Common myeloid progenitor, CD34-positive (primary cell): ENCODE data around the gene C20orf141.
A peak's percentile ranks its signal among the peaks of the same experiment; 100 is the strongest.

Experiments
- CTCF ChIA-PET: fragments of 350-600 bp; sonication (Branson Sonifier 250); formaldehyde crosslinking; loops from one replicate; lab custom pipeline; 2021; ENCODE audit warnings: antibody characterized with exemption; lab: Charles Lee
- POLR2A ChIA-PET: fragments of 350-600 bp; sonication (Branson Sonifier 250); formaldehyde crosslinking; loops from one replicate; lab custom pipeline; 2021; ENCODE audit warnings: antibody characterized with exemption; lab: Charles Lee
- DNase-seq, 3 donors: peaks; one replicate each; pipeline versions ENCODE4 v3.0.0 to v3.0.0-alpha.2; 2013
- H3K27ac ChIP-seq, 2 experiments: 1 replicate in 1 of 2; 2 replicates in 1 of 2; pipeline ENCODE4 v1.7.0; 2013; ENCODE audit warnings: inconsistent platforms in 2 of 2, low read length in 2 of 2, mild to moderate bottlenecking in 2 of 2, low read depth in 1 of 2, moderate library complexity in 1 of 2; ENCODE audit not compliant: severe bottlenecking in 2 of 2, insufficient read depth in 1 of 2, poor library complexity in 1 of 2
- H3K27me3 ChIP-seq, 5 experiments: replicated peaks in 2 of 5; 1 replicate in 3 of 5; 2 replicates in 2 of 5; pipeline versions ENCODE4 v1.6.1 to v1.7.0; 2013; ENCODE audit warnings: low read length in 4 of 5, mild to moderate bottlenecking in 2 of 5, moderate library complexity in 2 of 5, inconsistent platforms in 1 of 5; ENCODE audit not compliant: insufficient read depth in 5 of 5, control insufficient read depth in 4 of 5
- H3K36me3 ChIP-seq, 4 experiments: 1 replicate in 2 of 4; 2 replicates in 2 of 4; pipeline versions ENCODE4 v1.6.1 to v1.7.0; 2013; ENCODE audit warnings: low read length in 3 of 4, control low read depth in 1 of 4, mild to moderate bottlenecking in 1 of 4; ENCODE audit not compliant: control insufficient read depth in 4 of 4, insufficient read depth in 4 of 4
- H3K4me1 ChIP-seq, 4 experiments: 1 replicate in 3 of 4; 2 replicates in 1 of 4; pipeline versions ENCODE4 v1.6.1 to v1.7.1; 2013; ENCODE audit warnings: low read length in 3 of 4, mild to moderate bottlenecking in 3 of 4, control low read depth in 1 of 4, inconsistent platforms in 1 of 4, moderate library complexity in 1 of 4; ENCODE audit not compliant: control insufficient read depth in 4 of 4, insufficient read depth in 4 of 4; ENCODE audit errors: control extremely low read depth in 1 of 4
- H3K4me3 ChIP-seq, 7 experiments: 1 replicate in 4 of 7; 2 replicates in 3 of 7; pipeline versions ENCODE4 v1.5.1 to v1.7.0; 2013; ENCODE audit warnings: mild to moderate bottlenecking in 7 of 7, low read length in 6 of 7, moderate library complexity in 6 of 7, inconsistent platforms in 2 of 7, low read depth in 2 of 7, control low read depth in 1 of 7; ENCODE audit not compliant: insufficient read depth in 4 of 7, control insufficient read depth in 1 of 7; ENCODE audit errors: extremely low read depth in 1 of 7
- H3K9me3 ChIP-seq, 5 experiments: 1 replicate in 4 of 5; 2 replicates in 1 of 5; pipeline versions ENCODE4 v1.6.1 to v1.7.1; 2013; ENCODE audit warnings: low read length in 4 of 5, mild to moderate bottlenecking in 2 of 5, inconsistent platforms in 1 of 5, low read depth in 1 of 5, moderate library complexity in 1 of 5; ENCODE audit not compliant: control insufficient read depth in 4 of 5, insufficient read depth in 2 of 5; ENCODE audit errors: control extremely low read depth in 1 of 5
- WGBS: methylation state at CpG from one replicate; pipeline ENCODE4 v1.1.5; 2013; ENCODE audit not compliant: insufficient coverage; 5-methylcytosine and 5-hydroxymethylcytosine counted together

Gene C20orf141

DNA sequence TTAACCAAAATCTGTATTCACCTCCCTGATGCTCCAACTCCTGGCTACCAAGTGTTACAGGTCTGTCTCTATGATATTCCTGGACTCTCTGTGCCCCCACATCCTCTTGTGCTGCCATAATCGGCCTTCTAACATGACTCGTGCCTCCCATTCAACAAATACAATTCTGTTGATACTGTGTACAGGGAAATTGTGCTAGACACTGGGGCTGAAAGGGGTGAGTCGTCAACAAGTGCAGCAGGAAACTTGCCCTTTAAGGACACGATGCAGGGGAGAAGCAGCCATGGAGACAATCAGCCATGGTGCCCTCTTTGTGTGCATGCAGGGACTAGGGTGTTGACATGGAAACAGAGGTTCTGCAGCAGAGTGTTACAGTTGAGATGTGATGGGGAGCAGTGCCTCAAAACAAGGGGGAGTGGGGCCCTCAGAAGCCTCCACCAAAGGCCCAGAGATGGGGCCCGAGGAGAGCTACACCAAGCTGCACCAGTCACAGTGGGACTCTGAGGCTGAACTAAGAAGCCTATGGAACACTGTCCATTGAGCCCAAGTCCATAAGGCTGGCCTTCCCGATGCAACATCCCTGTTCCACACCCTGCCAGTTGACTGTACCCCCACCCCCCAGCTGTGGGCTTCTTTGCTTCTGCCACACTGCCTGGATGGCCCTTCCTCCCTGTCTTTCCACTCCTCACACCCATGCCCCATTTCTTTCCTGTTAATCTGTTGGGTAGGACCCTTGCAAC lies 22.6 kb downstream of the C20orf141 start:
- Histone ChIP-seq H3K36me3 (peaks cover 2 to 31% (median 19%) of the 10 kb centered on the region in 4 experiments), H3K27me3 (no peaks in the 10 kb centered on the region), H3K27ac (no peak overlapping the region), H3K4me3 (no peak overlapping the region), H3K4me1 (peaks cover 3 to 20% (median 13%) of the 10 kb centered on the region in 4 experiments), H3K9me3 (no peaks in the 10 kb centered on the region)
- 96% methylated on average over 4 of the region's 6 CpGs for WGBS
- no peak for DNase-seq
- CTCF ChIA-PET, result no interaction called here
- POLR2A ChIA-PET, result no interaction called here

DNA sequence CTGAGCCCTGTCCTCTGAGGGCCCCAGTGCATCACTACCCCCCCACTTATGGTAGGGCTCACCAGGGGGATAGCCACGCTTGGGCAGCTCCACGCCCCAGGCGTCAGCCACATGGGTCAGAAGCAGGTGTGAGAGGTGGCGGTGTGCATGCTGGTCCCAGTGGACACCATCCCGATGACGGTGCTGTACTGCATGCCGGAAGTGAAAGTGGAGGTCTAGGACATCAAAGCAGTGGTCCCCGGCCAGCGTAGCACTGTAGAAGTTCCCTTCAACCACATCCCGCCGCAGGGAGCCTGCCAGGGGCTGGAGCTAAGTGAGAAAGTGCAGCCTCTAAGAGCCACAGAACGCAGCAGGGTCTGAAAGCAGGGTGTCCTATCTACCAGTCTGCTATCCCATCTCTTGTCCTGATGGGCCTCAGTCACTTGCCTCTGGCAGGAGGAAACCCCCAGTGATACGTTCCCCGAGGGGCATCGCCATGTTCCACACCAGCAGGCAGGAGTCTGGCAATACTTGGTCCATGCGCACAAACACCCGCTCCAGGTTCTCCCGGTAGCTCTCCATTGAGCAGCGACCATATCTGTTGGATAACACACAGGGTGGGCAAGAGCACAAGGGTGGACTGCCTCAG lies 23.5 kb downstream of the C20orf141 start:
- ChIA-PET CTCF (interaction anchor here (1.2 to 1.4 kb wide), 2 partner anchors 13 to 125 kb away, joined by 3 read pairs; no protein-coding TSS in a partner anchor), POLR2A (no interaction called here)
- no peak overlapping the region for H3K27ac ChIP-seq
- 98% methylated on average over 19 of the region's 19 CpGs for WGBS
- H3K4me3 ChIP-seq, result no peak overlapping the region
- peaks cover 2 to 31% (median 19%) of the 10 kb centered on the region in 4 experiments for H3K36me3 ChIP-seq
- H3K4me1 ChIP-seq, result peaks cover 3 to 20% (median 13%) of the 10 kb centered on the region in 4 experiments
- H3K27me3 ChIP-seq, result no peaks in the 10 kb centered on the region
- DNase-seq, result no peak
- H3K9me3 ChIP-seq, result no peaks in the 10 kb centered on the region

DNA sequence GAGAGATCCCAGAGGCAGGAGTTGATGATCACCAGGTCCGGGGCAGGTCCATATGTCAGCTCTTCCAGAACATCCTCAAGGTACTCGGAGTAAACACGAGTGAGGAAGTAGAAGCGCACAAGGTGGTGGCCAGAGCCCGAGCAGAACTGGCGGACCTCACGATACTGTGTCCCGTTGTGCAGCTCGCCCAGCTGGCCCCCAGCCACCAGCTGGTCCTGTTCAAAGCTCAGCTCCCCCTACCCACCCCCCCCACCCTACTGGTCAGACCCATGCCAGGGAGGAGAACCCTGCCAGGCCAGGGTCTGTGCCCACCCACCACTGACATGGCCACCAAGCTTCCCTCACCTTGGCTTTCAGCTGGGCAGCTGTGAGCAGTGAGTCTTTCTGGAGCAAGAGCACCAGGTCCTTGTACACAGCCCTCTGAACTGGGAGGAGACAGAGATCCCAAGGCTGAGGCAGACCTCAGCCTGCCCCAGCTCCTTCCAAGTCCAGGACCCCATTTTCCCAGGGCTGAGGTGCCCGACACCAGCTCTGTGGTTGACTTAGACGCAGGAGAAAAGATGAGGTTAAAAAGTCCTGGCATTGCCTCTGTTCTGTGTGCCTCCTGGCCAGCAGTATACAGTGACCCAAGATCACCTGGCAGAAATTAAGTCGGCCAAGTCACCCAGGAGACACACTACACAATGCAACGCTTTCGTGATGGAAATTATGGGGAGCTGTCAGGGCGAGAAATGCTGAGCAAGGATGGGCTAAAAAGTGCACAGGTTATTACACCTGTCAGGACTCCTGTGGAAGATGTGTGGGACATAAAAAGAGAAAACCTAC lies 24.3 kb downstream of the C20orf141 start:
- DNase-seq, result no peak
- ChIA-PET CTCF (interaction anchor here (1.2 to 1.7 kb wide), 3 partner anchors 10 to 126 kb away, joined by 3 to 7 read pairs (median 3); no protein-coding TSS in a partner anchor), POLR2A (interaction anchor here (1.6 kb wide), 1 partner anchor 38 kb away, joined by 9 read pairs; no protein-coding TSS in a partner anchor)
- H3K27me3 ChIP-seq, result no peaks in the 10 kb centered on the region
- 97% methylated on average over 5 of the region's 15 CpGs for WGBS
- no peaks in the 10 kb centered on the region for H3K9me3 ChIP-seq
- no peak overlapping the region for H3K4me3 ChIP-seq
- H3K27ac ChIP-seq, result no peak overlapping the region
- peaks cover 2 to 31% (median 22%) of the 10 kb centered on the region in 4 experiments for H3K36me3 ChIP-seq
- H3K4me1 ChIP-seq, result peaks cover 3 to 20% (median 13%) of the 10 kb centered on the region in 4 experiments

DNA sequence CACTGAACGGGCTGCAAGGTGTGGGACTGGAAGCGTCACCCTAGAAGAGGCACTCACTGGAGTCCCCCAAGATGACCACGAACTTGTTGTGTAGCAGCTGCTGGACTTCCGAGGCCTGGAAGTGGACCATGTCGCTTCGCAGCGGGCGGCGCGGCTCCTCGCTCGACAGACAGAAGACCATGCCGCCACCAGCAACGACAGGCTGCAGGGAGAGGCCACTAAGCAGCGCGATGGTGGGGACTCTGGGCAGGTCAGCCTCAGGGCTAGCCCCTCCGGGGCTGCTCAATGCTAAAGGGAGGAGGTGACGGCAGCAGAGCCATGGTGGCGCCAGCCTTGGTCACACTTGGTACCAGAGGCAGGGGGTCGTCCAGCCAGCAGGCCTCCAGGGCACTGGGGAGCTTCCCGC lies 24.9 kb downstream of the C20orf141 start:
- Histone ChIP-seq H3K4me1 (peaks cover 3 to 20% (median 13%) of the 10 kb centered on the region in 4 experiments), H3K9me3 (no peaks in the 10 kb centered on the region), H3K4me3 (peak overlapping the region in 5 of 7 experiments; percentile 17 to 93 (median 87)), H3K27me3 (no peaks in the 10 kb centered on the region), H3K36me3 (peaks cover 2 to 30% (median 24%) of the 10 kb centered on the region in 4 experiments), H3K27ac (peak overlapping the region in 1 of 2 experiments; percentile 78)
- ChIA-PET POLR2A (interaction anchor here (1.6 kb wide), 1 partner anchor 39 kb away, joined by 9 read pairs; no protein-coding TSS in a partner anchor), CTCF (interaction anchor here (1.7 kb wide), 1 partner anchor 10 kb away, joined by 7 read pairs; no protein-coding TSS in a partner anchor)
- DNase-seq, result no peak
- 92% methylated on average over 21 of the region's 21 CpGs for WGBS

DNA sequence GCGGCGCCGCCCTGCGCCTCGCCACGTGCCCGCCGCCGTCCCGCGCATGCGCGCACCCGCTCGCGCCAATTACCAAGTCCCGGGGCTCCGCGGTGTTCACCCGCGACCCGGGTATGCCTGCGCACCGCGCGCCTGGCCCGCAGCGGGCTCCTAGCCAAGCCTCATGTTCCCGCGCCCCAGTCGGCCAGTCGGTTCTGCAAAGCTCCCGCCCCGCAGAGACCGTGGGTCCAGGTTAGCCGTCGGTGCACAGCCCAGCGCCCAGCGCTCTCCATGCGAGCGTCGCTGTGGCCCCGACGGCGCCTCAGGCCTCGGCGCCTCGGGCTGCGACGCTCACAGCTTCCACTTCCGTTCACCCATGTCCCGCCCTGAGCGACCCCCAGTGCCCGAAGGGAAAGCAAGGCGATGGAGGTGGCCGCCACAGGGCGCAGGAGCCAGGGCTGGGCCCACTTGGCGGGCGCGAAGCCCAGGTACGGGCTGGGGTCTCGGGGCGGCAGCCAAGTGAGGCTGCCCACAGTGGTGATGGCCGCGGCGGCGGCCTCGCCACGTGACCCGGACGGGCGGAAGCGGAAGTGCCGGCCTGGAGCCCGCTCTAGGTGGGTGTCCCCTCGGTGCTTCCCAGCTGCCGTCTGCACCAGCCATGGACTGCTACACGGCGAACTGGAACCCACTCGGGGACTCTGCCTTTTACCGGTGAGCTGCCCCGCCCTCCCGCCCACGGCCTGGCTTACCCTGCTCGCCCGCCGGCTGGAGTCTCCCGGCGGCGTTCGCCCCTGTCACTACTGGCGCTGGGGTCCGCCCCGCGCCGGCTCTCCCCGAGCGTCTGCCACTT lies 25.6 kb downstream of the C20orf141 start, which contains the start of the genes PCED1A and VPS16:
TSS of gene PCED1A (minus strand) at position 518 of the 829 bp plus-strand sequence. CDS start 743 bp downstream, outside the sequence.
TSS of gene VPS16 (plus strand) at position 608 of the 829 bp plus-strand sequence. CDS start at position 638, 30 bp downstream.
- peak; percentile 82 to 93 (median 93) for DNase-seq
- H3K27me3 ChIP-seq, result no peaks in the 10 kb centered on the region
- WGBS, result 5% methylated on average over 93 of the region's 98 CpGs
- ChIA-PET POLR2A (interaction anchor here (1.6 kb wide), 1 partner anchor 39 kb away, joined by 9 read pairs; no protein-coding TSS in a partner anchor), CTCF (interaction anchor here (0.9 to 1.7 kb wide), 3 partner anchors 9 to 11 kb away, joined by 4 to 7 read pairs (median 6); no protein-coding TSS in a partner anchor)
- peaks cover 0 to 27% (median 22%) of the 10 kb centered on the region in 4 experiments for H3K36me3 ChIP-seq
- no peaks in the 10 kb centered on the region for H3K9me3 ChIP-seq
- H3K4me1 ChIP-seq, result peaks cover 3 to 20% (median 13%) of the 10 kb centered on the region in 4 experiments
- H3K27ac ChIP-seq, result peak within 1 kb of the TSS in 1 of 2 experiments; percentile 78
- H3K4me3 ChIP-seq, result peak within 1 kb of the TSS; percentile 59 to 93 (median 84)
